ENCODE measurements around the gene TMEM235.

Gene TMEM235

GRCh38 chr17:78272181-78272913 lies 40.9 kb downstream of the TMEM235 start (continued):
- TF ChIP-seq FEZF1 (tag by site-specific recombination; IDR thresholded peaks at IDR 0.05): no peak
- TF ChIP-seq SP2 (tag by site-specific recombination; IDR thresholded peaks at IDR 0.05): peak; percentile 17; the same call in 1 of the 2 replicates
- no peak for TF ChIP-seq HOXA7 (CRISPR knock-in tag; IDR thresholded peaks at IDR 0.05; ENCODE audit: borderline replicate concordance)
- peak; percentile 10; the same call in 1 of the 2 replicates for TF ChIP-seq RBAK (tag by site-specific recombination; IDR thresholded peaks at IDR 0.05)
- TF ChIP-seq, protein P1, sequence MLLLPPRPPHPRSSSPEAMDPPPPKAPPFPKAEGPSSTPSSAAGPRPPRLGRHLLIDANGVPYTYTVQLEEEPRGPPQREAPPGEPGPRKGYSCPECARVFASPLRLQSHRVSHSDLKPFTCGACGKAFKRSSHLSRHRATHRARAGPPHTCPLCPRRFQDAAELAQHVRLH (tag by site-specific recombination; IDR thresholded peaks at IDR 0.05): no peak
- TF ChIP-seq ZNF221 (tag by site-specific recombination; IDR thresholded peaks at IDR 0.05; ENCODE audit: borderline replicate concordance): no peak
- TF ChIP-seq, protein P2, sequence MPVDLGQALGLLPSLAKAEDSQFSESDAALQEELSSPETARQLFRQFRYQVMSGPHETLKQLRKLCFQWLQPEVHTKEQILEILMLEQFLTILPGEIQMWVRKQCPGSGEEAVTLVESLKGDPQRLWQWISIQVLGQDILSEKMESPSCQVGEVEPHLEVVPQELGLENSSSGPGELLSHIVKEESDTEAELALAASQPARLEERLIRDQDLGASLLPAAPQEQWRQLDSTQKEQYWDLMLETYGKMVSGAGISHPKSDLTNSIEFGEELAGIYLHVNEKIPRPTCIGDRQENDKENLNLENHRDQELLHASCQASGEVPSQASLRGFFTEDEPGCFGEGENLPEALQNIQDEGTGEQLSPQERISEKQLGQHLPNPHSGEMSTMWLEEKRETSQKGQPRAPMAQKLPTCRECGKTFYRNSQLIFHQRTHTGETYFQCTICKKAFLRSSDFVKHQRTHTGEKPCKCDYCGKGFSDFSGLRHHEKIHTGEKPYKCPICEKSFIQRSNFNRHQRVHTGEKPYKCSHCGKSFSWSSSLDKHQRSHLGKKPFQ (tag by site-specific recombination; IDR thresholded peaks at IDR 0.05): no peak
- TF ChIP-seq ZIC2 (tag by site-specific recombination; IDR thresholded peaks at IDR 0.05): peak; percentile 22; the same call in 1 of the 2 replicates
- TF ChIP-seq ZNF600 (tag by site-specific recombination; IDR thresholded peaks at IDR 0.05): 0 out of 2 replicates have a peak, but pooled peaks have one; percentile 40
- TF ChIP-seq ZNF311 (tag by site-specific recombination; IDR thresholded peaks at IDR 0.05; ENCODE audit: borderline replicate concordance): no peak
- no peak for TF ChIP-seq ZBTB8A (tag by site-specific recombination; IDR thresholded peaks at IDR 0.05)
- peak; percentile 56 for TF ChIP-seq GLIS1 (tag by site-specific recombination; IDR thresholded peaks at IDR 0.05)

DNA sequence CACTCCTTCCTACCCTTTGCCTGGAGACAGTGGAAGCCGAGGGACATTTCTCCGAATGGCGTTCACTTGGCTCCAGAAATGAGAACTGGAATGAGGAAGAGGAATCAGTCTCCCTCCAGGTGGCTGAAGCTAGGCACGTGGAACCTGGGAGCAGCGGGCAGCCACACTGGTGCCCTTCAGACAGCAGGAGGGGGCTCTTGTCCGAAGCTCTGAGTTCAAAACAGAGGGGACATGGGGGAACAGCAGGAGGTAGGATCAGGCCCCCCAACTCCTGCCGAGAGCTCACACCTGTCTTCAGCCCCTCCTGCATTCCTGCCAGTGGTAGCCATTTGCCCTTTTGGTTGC lies 41.5 kb downstream of the TMEM235 start:
- H3K36me3 ChIP-seq (ENCODE audit: control insufficient read depth in 2 of 2, insufficient read depth in 1 of 2, low read length in 2 of 2): no peaks in the 10 kb centered on the region
- no peaks in the 10 kb centered on the region for H3K9me3 ChIP-seq (ENCODE audit: control insufficient read depth, insufficient read depth, low read depth, low read length)
- no peak overlapping the region for H3K4me3 ChIP-seq (ENCODE audit: low read depth, low read length)
- no peak overlapping the region for H3K27ac ChIP-seq (ENCODE audit: extremely low read depth, low read depth, low read length)
- TF ChIP-seq ZIC2 (tag by site-specific recombination; IDR thresholded peaks at IDR 0.05) (no peak), ZNF558 (tag by site-specific recombination; IDR thresholded peaks at IDR 0.05) (no peak), RBAK (tag by site-specific recombination; IDR thresholded peaks at IDR 0.05) (no peak), ZNF629 (tag by site-specific recombination; IDR thresholded peaks at IDR 0.05) (no peak), ZNF433 (tag by site-specific recombination; IDR thresholded peaks at IDR 0.05; ENCODE audit: low read depth) (no peak), ZNF324 (tag by site-specific recombination; IDR thresholded peaks at IDR 0.05) (no peak), ZBTB20 (tag by site-specific recombination; IDR thresholded peaks at IDR 0.05) (no peak), ZNF48 (tag by site-specific recombination; IDR thresholded peaks at IDR 0.05) (no peak)
- TF ChIP-seq, protein P3, sequence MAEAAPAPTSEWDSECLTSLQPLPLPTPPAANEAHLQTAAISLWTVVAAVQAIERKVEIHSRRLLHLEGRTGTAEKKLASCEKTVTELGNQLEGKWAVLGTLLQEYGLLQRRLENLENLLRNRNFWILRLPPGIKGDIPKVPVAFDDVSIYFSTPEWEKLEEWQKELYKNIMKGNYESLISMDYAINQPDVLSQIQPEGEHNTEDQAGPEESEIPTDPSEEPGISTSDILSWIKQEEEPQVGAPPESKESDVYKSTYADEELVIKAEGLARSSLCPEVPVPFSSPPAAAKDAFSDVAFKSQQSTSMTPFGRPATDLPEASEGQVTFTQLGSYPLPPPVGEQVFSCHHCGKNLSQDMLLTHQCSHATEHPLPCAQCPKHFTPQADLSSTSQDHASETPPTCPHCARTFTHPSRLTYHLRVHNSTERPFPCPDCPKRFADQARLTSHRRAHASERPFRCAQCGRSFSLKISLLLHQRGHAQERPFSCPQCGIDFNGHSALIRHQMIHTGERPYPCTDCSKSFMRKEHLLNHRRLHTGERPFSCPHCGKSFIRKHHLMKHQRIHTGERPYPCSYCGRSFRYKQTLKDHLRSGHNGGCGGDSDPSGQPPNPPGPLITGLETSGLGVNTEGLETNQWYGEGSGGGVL (tag by site-specific recombination; IDR thresholded peaks at IDR 0.05): no peak
- ChIA-PET POLR2A (interaction anchor here (0.9 kb wide), 1 partner anchor 18 kb away, joined by 3 read pairs; no protein-coding TSS in a partner anchor), CTCF (interaction anchor here (0.6 to 1.4 kb wide), 2 partner anchors 16 to 138 kb away, joined by 3 to 4 read pairs; no protein-coding TSS in a partner anchor)
- H3K4me1 ChIP-seq (ENCODE audit: control insufficient read depth, insufficient read depth, low read length): peaks cover 8% of the 10 kb centered on the region; the same call in 1 of the 2 replicates

DNA sequence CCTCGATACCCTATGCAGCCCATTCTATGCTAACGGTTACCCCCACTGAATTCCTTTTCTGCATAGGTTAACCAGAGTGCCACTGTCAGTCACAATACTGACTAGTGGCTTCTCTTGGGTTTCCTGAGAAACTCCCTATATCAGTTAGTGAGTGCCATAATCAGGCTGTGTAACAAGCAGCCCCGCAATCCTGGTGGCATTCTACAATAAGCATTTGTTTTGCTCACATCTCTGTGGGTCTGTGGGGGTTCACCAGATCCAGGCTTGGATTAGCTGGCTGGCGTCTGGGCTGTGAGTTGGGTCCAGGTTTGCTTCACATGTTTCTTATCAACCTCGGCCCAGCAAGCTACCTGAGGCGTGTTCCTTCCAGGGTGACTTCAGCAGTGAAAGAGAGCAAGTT lies 42.4 kb downstream of the TMEM235 start:
- ChIA-PET POLR2A (no interaction called here), CTCF (interaction anchor here (1.0 kb wide), 1 partner anchor 18 kb away, joined by 5 read pairs; no protein-coding TSS in a partner anchor)
- H3K4me1 ChIP-seq (ENCODE audit: control insufficient read depth, insufficient read depth, low read length): peaks cover 6% of the 10 kb centered on the region; the same call in 1 of the 2 replicates
- H3K36me3 ChIP-seq (ENCODE audit: control insufficient read depth in 2 of 2, insufficient read depth in 1 of 2, low read length in 2 of 2): no peaks in the 10 kb centered on the region
- H3K4me3 ChIP-seq (ENCODE audit: low read depth, low read length): no peak overlapping the region
- no peaks in the 10 kb centered on the region for H3K9me3 ChIP-seq (ENCODE audit: control insufficient read depth, insufficient read depth, low read depth, low read length)
- peak; percentile 35 for TF ChIP-seq SETDB1 (IDR thresholded peaks at IDR 0.05; ENCODE audit: insufficient read length, low read length)
- TF ChIP-seq ZNF571 (tag by site-specific recombination; IDR thresholded peaks at IDR 0.05): no peak
- TF ChIP-seq RBAK (tag by site-specific recombination; IDR thresholded peaks at IDR 0.05): peak; percentile 95
- H3K27ac ChIP-seq (ENCODE audit: extremely low read depth, low read depth, low read length): no peak overlapping the region

Measured in HEK293 (cell line).